ENCODE measurements around the gene C17orf78.
"Not testable (repeated sequence)": the region's sequence is repeated elsewhere in the genome, so short reads cannot be mapped to it uniquely, and the experiment has no call there.

The C17orf78 gene

GRCh38 chr17:37441369-37442014 is 65.7 kb downstream of the C17orf78 start:
- DNase-seq: not testable (repeated sequence)

All from hematopoietic multipotent progenitor cell treated with erythropoietin and hydrocortisone succinate and interleukin-3 and kit ligand, for 8 days (in vitro differentiated cells).